ENCODE data around the gene TIMM22. TPM values are rescaled to one million over a fixed set of nuclear protein-coding genes. Genes with fewer than 3 reads are reported as not detected.

The TIMM22 gene
- total and polyA plus RNA-seq, 2 of the 4 experiments (the other 2 are of a cell fraction) = 12.7 to 12.9 TPM

DNA sequence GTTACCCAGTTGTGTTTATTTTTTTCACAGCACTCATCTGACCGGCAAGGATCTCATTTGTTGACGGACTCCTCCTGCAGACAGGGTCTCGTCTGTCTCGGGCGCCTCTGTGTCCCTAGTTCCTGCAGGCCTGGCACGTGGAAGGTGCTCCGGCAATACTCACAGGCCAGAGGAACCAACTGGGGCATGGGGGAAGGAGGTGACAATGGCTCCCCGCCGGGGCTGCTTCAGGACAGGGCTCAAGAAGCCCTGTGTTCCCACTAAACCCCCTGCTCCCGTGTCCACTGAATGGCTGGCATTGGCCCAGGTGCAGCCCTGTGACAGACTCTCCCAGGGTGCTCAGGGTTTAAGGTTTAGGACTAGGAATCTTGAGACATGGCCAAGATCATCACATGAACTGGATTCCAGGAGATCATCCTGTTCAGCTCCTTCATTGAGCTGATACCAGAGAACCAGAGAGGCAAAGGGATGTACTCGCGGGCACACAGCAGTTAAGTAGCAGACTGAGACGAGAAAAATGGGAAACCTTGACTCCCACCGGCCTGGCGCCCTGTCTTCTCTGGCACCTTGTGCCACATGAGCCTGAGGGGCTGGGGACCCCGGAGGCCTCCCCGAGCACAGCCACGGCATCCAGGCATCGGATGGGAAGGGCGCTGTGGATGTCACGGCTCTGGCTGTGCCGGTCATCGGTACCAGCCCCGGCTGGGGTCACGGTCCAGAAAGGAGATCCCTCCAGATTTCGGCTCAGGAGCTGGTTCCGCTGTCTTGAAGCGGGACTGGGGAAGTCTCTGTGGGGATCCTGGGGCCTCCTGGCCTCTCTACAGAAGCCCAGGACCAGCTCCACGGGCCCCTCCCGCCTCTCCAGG, 29.0 kb downstream of the TIMM22 start:
- DNase-seq = no peak

More for the DNA sequence above, 29.0 kb downstream of the TIMM22 start:
- Histone ChIP-seq H3K27me3 (ENCODE audit: control insufficient read depth, insufficient read depth, low read length) (no peaks in the 10 kb centered on the region), H3K14ac (replicated peaks; ENCODE audit: low read depth, low read length) (no peak overlapping the region), H3K9me3 (ENCODE audit: control insufficient read depth, insufficient read depth, low read length) (no peaks in the 10 kb centered on the region), H4K20me1 (ENCODE audit: insufficient read depth, low read length) (peaks cover 20% of the 10 kb centered on the region), H3K36me3 (ENCODE audit: control insufficient read depth, insufficient read depth, low read length) (no peaks in the 10 kb centered on the region; the same call in 1 of the 2 replicates), H2BK120ac (ENCODE audit: low read depth, low read length) (no peak overlapping the region), H2AK5ac (ENCODE audit: low read depth, low read length) (no peak overlapping the region), H4K91ac (ENCODE audit: insufficient read depth, low read depth, low read length) (no peak overlapping the region), H3K4me2 (ENCODE audit: low read depth, low read length) (no peak overlapping the region), H3K18ac (ENCODE audit: low read depth, low read length) (no peak overlapping the region), H2BK5ac (ENCODE audit: low read depth, low read length, poor library complexity, severe bottlenecking) (no peak overlapping the region), H2AFZ (replicated peaks; ENCODE audit: low read length, poor library complexity) (no peak overlapping the region), H3K27ac (ENCODE audit: insufficient read depth, low read length) (no peak overlapping the region), H3K9me1 (ENCODE audit: insufficient read depth, low read length) (peaks cover 13% of the 10 kb centered on the region), H2BK15ac (ENCODE audit: low read depth, low read length) (no peak overlapping the region), H4K8ac (ENCODE audit: low read depth in 2 of 2, low read length in 2 of 2) (no peak overlapping the region), H3K9ac (ENCODE audit: low read depth, low read length) (no peak overlapping the region), H3K79me1 (ENCODE audit: low read depth in 1 of 2, low read length in 2 of 2) (peaks cover 0 to 36% of the 10 kb centered on the region in 2 experiments; a peak in 3 of 4 replicates), H2AK9ac (replicated peaks; ENCODE audit: low read depth, low read length, poor library complexity) (peak overlapping the region; percentile 30), H3K23ac (ENCODE audit: low read depth, low read length) (no peak overlapping the region), H2BK20ac (ENCODE audit: low read depth, low read length) (no peak overlapping the region), H4K5ac (ENCODE audit: low read depth, low read length) (no peak overlapping the region), H3K4ac (ENCODE audit: low read depth, low read length) (no peak overlapping the region), H3K56ac (ENCODE audit: extremely low read depth, insufficient read depth, low read length) (no peak overlapping the region), H3K4me1 (ENCODE audit: control insufficient read depth, insufficient read depth, low read length) (peaks cover 21% of the 10 kb centered on the region), H3K4me3 (ENCODE audit: insufficient read depth, low read depth, low read length) (no peak overlapping the region)
- dilution Hi-C loops (cut with HindIII; ENCODE audit: low sequenced_read_pairs, unreplicated experiment) (no loop called here), in situ Hi-C loops (cut with MboI; ENCODE audit: low sequenced_read_pairs) (no loop called here), intact Hi-C loops (cut with micrococcal nuclease) (no loop called here)
- no peak for ATAC-seq (ENCODE audit: low read depth)
- ChIA-PET POLR2A (ENCODE audit: unreplicated experiment) (interaction anchor here (0.6 kb wide), 1 partner anchor 49 kb away, joined by 3 read pairs; no protein-coding TSS in a partner anchor), CTCF (no interaction called here)
- no TSS peak for BruUV-seq (replicated peaks)
- TF ChIP-seq SMC3 (IDR thresholded peaks at IDR 0.05; ENCODE audit: low read depth, low read length) (no peak), RAD21 (IDR thresholded peaks at IDR 0.05; ENCODE audit: low read length) (no peak), USF2 (IDR thresholded peaks at IDR 0.05; ENCODE audit: low read depth, low read length) (no peak), CEBPB (IDR thresholded peaks at IDR 0.05; ENCODE audit: low read depth, low read length) (no peak), BHLHE40 (IDR thresholded peaks at IDR 0.05; ENCODE audit: low read depth, low read length) (no peak), POLR2A (IDR thresholded peaks at IDR 0.05; ENCODE audit: low read depth, low read length) (no peak), RCOR1 (IDR thresholded peaks at IDR 0.05; ENCODE audit: insufficient replicate concordance, low read length) (no peak), CHD1 (IDR thresholded peaks at IDR 0.05; ENCODE audit: low read depth, low read length) (no peak), MAZ (IDR thresholded peaks at IDR 0.05; ENCODE audit: borderline replicate concordance, low read depth, low read length) (no peak), RFX5 (IDR thresholded peaks at IDR 0.05; ENCODE audit: low read depth, low read length) (no peak), MXI1 (IDR thresholded peaks at IDR 0.05; ENCODE audit: borderline replicate concordance, low read depth, low read length) (no peak), MAFK (IDR thresholded peaks at IDR 0.05; ENCODE audit: low read depth, low read length) (no peak)
- WGBS, 2 experiments (ENCODE audit: extremely low coverage in 2 of 2, insufficient read length in 1 of 2) = 90% methylated on average over 19 of the region's 30 CpGs; no CpG with 5 or more reads in 1 of the 2 experiments
